Tibial nerve (tissue), 4 donors: ENCODE measurements around the gene PRPF19. TPM values are rescaled to one million over a fixed set of nuclear protein-coding genes. Genes with fewer than 3 reads are reported as not detected.

Source experiments
- DNase-seq, 2 donors: peaks; one replicate each; pipeline ENCODE4 v3.0.0-alpha.2; 2019; ENCODE audit warnings: low spot score in 2 of 2
- H3K27ac ChIP-seq, 4 donors: fragments of 200-600 bp; sonication (generic) in 3 of 4; one replicate each; pipeline ENCODE4 v1.5.1; 2017 to 2019; ENCODE audit warnings: mild to moderate bottlenecking in 1 of 4
- H3K27me3 ChIP-seq, 2 donors: fragments of 200-600 bp; sonication (generic) in 1 of 2; one replicate each; pipeline versions ENCODE4 v1.5.1 to v1.6.0; 2017 to 2019
- H3K36me3 ChIP-seq, 3 donors: fragments of 200-600 bp; sonication (generic); one replicate each; pipeline ENCODE4 v1.5.1; 2018 to 2019
- H3K4me1 ChIP-seq, 4 donors: fragments of 200-600 bp; sonication (generic) in 3 of 4; one replicate each; pipeline ENCODE4 v1.5.1; 2017 to 2019
- H3K4me3 ChIP-seq, 4 donors: fragments of 200-600 bp; sonication (generic) in 3 of 4; one replicate each; pipeline ENCODE4 v1.5.1; 2017 to 2019; ENCODE audit warnings: mild to moderate bottlenecking in 1 of 4, moderate library complexity in 1 of 4
- H3K9me3 ChIP-seq, 4 donors: fragments of 200-600 bp; sonication (generic) in 3 of 4; one replicate each; pipeline ENCODE4 v1.5.1; 2017 to 2019
- EP300 ChIP-seq, 2 donors: sonication (generic); formaldehyde crosslinking; IDR thresholded peaks; one replicate each; pipeline ENCODE4 v1.6.1; 2017; ENCODE audit warnings: antibody characterized with exemption in 2 of 2, mild to moderate bottlenecking in 1 of 2
- POLR2A ChIP-seq, 2 donors: fragments of 450-650 bp; IDR thresholded peaks; one replicate each; pipeline ENCODE4 v1.6.1; 2017; ENCODE audit warnings: antibody characterized with exemption in 2 of 2, mild to moderate bottlenecking in 2 of 2, moderate library complexity in 2 of 2
- WGBS, 2 donors: methylation state at CpG; one replicate each; pipeline ENCODE4 v1.1.5; 2018; 5-methylcytosine and 5-hydroxymethylcytosine counted together
- total RNA-seq, 4 donors: library from RNA; depleted of rRNA; stranded (reverse); fragments of >200 nt; gene quantifications; one replicate each; pipeline ENCODE4 v1.1.0, GENCODE V29; 2016
- TF ChIP-seq, protein P1 (sequence below), 5 experiments: fragments of 200-600 bp in 3 of 5; fragments of 450-650 bp in 2 of 5; sonication (generic) in 3 of 5; IDR thresholded peaks; one replicate each; pipeline ENCODE4 v1.5.1; 2016 to 2019; ENCODE audit warnings: antibody characterized with exemption in 5 of 5, mild to moderate bottlenecking in 3 of 5, moderate library complexity in 2 of 5

The PRPF19 gene
- total RNA-seq, 4 donors from 2014 or later, result 49.6 to 92.0 (median 55.5) TPM

DNA sequence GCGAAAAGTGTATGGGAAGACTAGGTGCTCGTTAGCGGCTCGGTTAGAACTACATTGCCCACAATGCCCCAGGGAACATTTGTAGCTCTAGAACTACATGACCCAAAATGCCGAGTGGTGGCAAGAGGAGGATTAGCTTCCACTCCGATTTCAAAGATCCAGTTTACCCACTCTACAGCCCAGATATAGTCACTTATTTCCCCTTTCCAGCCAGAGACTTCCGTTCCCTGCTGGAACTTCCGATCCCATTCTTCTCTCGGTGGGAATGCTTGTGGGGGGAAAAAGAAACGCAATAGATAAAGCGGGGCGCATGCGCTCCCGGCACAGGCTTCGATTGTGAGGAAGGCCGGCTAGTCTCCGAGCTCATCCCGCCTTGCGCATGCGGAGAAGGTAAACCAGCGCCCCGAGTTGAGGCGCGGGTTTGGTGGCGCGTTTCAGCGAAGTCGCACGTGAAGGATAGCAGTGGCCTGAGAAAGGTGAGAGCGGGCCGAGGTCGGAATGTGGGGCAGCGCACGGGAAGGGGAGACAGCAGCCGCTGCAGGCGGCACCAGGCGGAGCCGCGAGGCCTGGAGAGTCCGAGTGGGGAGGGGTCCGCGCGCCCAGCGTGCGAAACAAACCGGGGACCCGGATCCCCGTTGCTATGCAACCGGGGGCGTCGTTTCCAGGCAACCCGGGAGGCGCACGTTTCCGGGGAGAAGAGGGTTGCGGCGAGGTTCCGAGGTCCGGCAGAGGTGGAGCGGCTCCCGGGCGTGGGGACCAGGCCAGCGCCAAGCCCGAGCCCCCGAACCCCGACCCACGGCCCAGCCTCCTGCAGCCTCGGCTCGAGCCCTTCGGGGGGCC, 7.6 kb upstream of the PRPF19 start, which contains the start of gene TMEM109:
Gene TMEM109 (plus strand): TSS at position 366 of the 840 bp plus-strand sequence. CDS start 5,536 bp downstream, outside the sequence.
- peak; percentile 73 to 85 for DNase-seq
- Histone ChIP-seq H3K27me3 (no peaks in the 10 kb centered on the region), H3K36me3 (peaks cover 0 to 5% (median 0%) of the 10 kb centered on the region in 3 donors), H3K9me3 (no peaks in the 10 kb centered on the region), H3K4me3 (peak within 1 kb of the TSS; percentile 69 to 94 (median 72)), H3K27ac (peak within 1 kb of the TSS; percentile 73 to 99 (median 92)), H3K4me1 (peaks cover 0 to 55% (median 27%) of the 10 kb centered on the region in 4 donors)
- WGBS, 2 donors, result 0 to 1% methylated on average over 51 to 54 of the region's 70 CpGs
- TF ChIP-seq POLR2A (IDR thresholded peaks at IDR 0.05) (peak in 1 of 2 donors; percentile 68), EP300 (IDR thresholded peaks at IDR 0.05) (peak; percentile 43 to 86)
- TF ChIP-seq, protein P1, sequence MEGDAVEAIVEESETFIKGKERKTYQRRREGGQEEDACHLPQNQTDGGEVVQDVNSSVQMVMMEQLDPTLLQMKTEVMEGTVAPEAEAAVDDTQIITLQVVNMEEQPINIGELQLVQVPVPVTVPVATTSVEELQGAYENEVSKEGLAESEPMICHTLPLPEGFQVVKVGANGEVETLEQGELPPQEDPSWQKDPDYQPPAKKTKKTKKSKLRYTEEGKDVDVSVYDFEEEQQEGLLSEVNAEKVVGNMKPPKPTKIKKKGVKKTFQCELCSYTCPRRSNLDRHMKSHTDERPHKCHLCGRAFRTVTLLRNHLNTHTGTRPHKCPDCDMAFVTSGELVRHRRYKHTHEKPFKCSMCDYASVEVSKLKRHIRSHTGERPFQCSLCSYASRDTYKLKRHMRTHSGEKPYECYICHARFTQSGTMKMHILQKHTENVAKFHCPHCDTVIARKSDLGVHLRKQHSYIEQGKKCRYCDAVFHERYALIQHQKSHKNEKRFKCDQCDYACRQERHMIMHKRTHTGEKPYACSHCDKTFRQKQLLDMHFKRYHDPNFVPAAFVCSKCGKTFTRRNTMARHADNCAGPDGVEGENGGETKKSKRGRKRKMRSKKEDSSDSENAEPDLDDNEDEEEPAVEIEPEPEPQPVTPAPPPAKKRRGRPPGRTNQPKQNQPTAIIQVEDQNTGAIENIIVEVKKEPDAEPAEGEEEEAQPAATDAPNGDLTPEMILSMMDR (IDR thresholded peaks at IDR 0.05), result peak in 1 of 5 experiments; percentile 49

DNA sequence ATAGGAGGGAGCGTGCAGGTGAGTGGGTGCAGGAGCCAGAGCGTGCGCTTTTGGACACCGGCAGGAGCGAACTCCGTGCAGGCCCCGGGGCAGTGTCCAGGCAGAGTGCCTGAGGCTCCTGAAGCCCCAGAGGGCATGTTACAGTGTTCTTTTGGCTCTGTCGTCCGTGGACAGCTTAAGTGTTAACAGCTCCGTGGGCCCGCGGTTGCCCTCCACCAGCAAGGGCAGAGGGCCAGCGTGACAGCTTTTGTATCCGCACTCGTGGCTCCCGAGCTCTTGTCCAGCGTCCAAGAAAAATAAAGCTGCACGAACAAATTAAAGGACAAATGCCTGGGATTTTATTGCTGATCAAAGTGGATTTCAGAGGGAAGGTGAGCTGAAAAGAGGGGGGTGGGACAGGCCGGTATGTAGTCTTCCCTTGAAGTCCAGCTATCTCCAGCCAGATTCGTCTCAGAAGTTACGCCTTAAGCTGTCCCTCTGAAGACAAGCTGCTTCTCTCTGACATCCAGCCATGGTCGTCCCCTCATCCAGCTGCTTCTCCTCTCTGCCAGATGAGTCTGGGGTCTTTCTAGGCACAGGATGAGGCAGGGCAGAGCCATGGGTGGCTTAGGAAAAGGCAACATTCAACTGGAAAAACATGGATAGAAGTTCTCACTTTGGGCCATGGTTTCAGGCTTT, 6.6 kb upstream of the PRPF19 start:
- Histone ChIP-seq H3K4me1 (peaks cover 0 to 44% (median 23%) of the 10 kb centered on the region in 4 donors), H3K36me3 (peaks cover 0 to 3% (median 0%) of the 10 kb centered on the region in 3 donors), H3K9me3 (no peaks in the 10 kb centered on the region), H3K27me3 (no peaks in the 10 kb centered on the region), H3K4me3 (peak overlapping the region in 2 of 4 donors; percentile 69 to 94), H3K27ac (peak overlapping the region; percentile 73 to 99 (median 92))
- WGBS, 2 donors, result 43 to 56% methylated on average over 22 of the region's 22 CpGs
- TF ChIP-seq EP300 (IDR thresholded peaks at IDR 0.05), result no peak
- TF ChIP-seq, protein P1 (IDR thresholded peaks at IDR 0.05), result no peak
- TF ChIP-seq POLR2A (IDR thresholded peaks at IDR 0.05), result no peak
- DNase-seq, result no peak

DNA sequence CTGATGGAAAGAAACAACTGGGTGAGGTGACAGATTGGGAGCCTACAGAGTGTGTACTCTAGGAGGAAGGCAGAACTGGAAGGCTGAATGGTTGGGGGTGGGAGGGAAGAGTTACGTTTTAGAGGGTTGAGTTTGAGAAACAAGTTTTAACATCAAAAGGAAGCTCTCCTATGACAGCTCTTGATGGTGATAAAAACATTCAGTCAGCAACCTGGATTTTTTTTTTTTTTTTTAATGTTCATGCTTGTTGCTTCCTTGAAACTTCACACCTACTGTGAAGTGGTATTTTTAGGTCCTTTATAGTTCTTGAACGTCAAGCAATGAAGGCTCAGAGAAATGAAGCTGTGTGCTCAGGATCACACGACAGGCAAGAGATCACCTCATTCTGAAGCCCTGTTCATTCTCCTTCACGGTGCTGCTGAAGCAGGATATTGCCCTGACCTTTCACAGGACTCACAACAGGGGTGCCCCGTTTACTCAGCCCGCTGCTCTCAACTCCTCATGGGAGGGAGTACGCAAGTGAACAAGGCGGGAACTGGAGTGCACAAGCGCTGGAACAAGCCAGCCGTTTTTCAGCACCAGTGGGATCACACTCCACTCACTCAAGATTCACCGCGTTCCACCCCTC, 6.0 kb upstream of the PRPF19 start:
- Histone ChIP-seq H3K36me3 (no peaks in the 10 kb centered on the region), H3K9me3 (no peaks in the 10 kb centered on the region), H3K4me3 (no peak overlapping the region), H3K27me3 (no peaks in the 10 kb centered on the region), H3K27ac (peak overlapping the region in 2 of 4 donors; percentile 98 to 99), H3K4me1 (peaks cover 0 to 43% (median 23%) of the 10 kb centered on the region in 4 donors)
- no peak for DNase-seq
- WGBS, 2 donors, result 63 to 68% methylated on average over 12 of the region's 12 CpGs
- TF ChIP-seq POLR2A (IDR thresholded peaks at IDR 0.05) (no peak), EP300 (IDR thresholded peaks at IDR 0.05) (no peak)
- TF ChIP-seq, protein P1 (IDR thresholded peaks at IDR 0.05), result no peak

DNA sequence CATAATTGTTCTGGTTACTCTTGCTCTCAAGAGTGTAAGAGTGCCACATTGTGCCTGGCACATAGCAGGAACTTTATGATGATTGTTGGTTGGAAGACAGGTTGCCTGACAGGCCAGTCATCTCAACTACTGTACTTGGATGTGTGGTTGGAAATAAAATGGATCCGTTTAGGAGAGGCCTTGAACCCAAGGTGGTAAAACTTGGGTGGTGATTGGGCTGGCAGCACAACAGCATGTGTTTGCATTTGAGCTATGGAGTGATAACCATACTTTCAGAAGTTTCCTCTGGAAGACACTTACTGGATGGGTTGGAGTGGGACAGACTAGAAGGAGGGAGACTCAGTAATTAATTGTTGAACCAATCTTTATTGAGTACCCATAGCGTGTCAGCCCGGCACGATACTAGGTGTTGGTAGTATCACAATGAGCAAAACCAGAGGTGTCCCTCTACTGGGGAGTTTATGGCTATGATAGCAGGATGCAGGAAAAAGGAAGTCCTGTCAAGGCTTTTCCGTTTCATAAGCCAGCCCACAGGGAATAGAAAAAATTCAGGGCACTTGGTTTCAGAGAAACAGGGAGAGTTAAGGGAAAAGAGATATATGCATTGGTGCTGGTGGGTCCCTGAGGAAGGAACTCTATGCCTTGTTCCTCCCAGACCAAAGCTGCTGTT, 4.5 kb upstream of the PRPF19 start:
- Histone ChIP-seq H3K36me3 (no peaks in the 10 kb centered on the region), H3K4me3 (no peak overlapping the region), H3K27ac (no peak overlapping the region), H3K9me3 (no peaks in the 10 kb centered on the region), H3K27me3 (no peaks in the 10 kb centered on the region), H3K4me1 (peaks cover 0 to 35% (median 17%) of the 10 kb centered on the region in 4 donors)
- no peak for DNase-seq
- TF ChIP-seq POLR2A (IDR thresholded peaks at IDR 0.05) (no peak), EP300 (IDR thresholded peaks at IDR 0.05) (no peak)
- TF ChIP-seq, protein P1 (IDR thresholded peaks at IDR 0.05), result no peak
- WGBS, 2 donors, result 56 to 58% methylated on average over 5 of the region's 5 CpGs
